DMS53 (cell line): ENCODE data around the gene RASGRF1.
A peak's percentile ranks its signal among the peaks of the same experiment; 100 is the strongest.

Experiments used
- DNase-seq: peaks from one replicate; lab custom pipeline; 2025; lab: John Stamatoyannopoulos, UW

Gene RASGRF1

DNA sequence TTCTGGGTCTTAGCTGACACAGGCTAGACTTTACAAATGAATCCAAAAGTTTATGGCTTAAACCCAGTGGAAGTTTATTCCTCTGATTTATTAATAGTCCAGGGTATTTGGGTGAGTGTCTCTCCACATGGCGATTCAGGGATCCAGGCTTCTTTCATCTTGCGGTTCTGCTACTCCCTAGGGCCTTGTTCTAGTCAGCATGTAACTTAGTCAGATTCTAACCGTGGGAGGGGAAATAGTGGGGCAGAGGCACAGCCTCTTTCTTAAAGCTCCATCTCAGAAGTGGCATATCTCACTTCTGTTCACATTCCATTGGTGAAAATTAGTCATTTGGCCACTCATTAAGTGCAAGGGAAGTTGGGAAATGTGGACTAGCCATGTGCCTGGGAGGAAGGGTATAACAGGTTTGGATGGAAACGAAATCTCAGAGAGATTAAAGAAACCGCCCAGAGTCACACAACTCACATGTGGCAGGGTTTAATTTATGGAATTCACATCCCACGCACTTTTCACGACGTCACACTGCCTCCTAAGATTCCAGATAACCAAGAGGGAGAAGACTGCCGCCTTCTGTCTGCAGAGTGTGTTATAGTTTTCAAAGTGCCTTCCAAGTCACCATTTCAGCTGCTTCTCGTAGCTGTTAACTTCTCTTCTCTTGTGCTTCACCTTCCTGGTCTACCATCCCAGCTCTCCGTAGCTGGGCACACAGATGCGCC, 11.4 kb upstream of the RASGRF1 start:
- no peak for DNase-seq

DNA sequence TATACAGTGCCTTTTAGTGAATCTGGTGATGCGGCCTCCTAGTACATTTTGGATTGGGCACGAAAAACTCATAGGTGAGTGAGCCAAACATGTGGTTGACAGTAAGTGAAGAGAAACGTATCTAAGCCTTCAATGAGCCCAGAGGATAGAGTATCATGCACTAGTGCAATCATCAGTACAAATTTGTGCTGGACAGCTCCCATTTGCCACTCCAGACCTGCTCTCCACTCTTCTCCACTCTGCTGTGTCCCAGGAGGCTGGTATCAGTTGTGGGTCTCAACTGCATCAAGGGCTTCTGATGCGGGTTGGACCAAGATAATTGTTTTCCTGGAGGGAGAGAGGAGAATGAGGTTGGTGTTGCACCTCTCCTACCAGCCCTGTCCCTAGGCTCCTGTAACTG, 9.1 kb upstream of the RASGRF1 start:
- DNase-seq, result no peak

GRCh38 chr15:79094611-79095021, 4.0 kb upstream of the RASGRF1 start:
- DNase-seq, result no peak

GRCh38 chr15:79093352-79093935, 2.9 kb upstream of the RASGRF1 start:
- no peak for DNase-seq

- no peak for DNase-seq
Observed at GRCh38 chr15:79092382-79092781, 1.8 kb upstream of the RASGRF1 start.

- DNase-seq, result peak; percentile 43
Observed at GRCh38 chr15:79091204-79091867, 756 bp upstream of the RASGRF1 start.

GRCh38 chr15:79089890-79090486, 592 bp downstream of the RASGRF1 start:
- no peak for DNase-seq

DNA sequence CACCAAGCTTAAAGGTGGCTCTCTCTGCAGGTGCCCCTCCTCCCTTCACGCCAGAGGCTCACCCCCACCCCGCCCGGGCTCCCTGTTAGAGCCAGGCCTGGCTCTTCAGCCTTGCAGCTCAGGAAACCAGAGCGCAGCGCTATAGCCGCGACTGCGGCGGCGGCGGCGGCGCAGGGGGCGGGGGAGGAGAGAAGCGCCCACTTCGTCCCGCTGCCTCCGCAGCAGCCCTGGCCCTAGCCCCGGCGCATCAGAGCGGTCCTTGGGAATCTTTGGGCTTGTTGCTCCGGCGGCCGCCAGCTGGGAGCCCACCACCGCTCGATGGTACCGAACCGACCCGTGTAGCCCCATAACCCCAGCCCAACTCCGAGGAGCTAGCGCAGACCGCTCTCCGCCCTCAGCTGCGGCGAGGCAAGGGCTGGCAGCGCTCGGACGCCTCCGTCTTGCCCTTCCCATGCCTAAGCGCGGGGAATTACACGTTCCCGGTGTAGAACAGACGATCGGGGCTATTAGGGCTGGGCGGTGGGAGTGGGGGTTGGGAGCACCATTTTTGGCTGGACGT, 1.2 kb downstream of the RASGRF1 start:
- DNase-seq, result no peak

DNA sequence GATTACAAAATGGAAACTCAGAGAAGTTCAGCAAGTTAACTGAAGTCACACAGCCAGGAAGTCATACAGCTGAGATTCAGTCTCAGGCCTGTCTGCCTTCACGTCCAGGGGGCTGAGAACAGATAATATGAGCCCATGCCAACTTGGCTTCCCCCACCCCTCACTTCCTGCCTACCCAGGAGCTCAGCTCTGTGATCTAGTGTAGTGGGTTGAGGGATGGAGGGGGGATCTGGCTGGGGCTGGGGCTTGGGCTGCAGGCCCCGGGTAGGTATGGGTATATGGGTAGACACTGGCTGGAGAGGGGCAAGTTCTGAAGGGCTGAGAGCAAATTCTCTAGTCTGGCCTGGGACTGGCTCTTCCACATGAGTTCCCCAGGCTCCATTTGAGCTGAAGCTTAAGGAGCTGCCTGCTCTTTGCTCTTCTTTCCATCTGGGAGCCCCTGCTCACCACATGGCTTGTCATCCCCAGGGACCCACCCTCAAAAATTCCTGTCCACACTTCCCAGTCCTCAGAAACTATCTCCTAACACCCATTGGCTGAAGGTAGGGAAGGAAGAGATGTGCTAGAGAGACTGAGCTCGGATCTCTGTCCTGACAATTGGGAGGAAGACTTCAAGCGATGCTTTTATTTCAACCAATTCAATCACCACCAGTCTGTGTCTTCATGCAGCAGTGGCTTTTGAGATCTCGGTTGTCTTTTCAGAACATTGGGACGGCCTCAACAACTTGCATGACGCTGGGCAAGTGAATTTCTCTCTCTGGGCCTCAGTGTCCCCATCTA, 2.0 kb downstream of the RASGRF1 start:
- no peak for DNase-seq

DNA sequence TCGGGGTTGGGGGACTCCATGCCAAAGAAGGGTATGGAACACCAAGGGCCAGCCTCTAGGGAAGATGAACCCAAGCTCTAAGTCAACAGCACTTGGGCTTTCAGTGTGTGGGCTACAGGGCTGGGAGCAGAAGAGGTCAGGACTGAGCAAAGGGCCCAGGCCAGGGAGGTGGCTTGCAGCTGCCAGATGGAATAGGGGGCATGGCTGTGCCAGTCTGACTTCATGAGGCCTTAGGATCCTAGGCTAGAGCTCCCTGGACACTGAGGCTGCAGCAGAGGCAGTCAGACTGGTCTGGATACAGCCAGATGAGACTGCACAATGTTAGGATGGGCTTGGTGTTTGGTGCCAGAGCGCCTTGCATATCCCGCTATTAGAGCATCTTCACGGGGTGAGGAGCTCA, 3.8 kb downstream of the RASGRF1 start:
- no peak for DNase-seq

GRCh38 chr15:79084308-79084968, 6.1 kb downstream of the RASGRF1 start:
- DNase-seq, result peak; percentile 9

DNA sequence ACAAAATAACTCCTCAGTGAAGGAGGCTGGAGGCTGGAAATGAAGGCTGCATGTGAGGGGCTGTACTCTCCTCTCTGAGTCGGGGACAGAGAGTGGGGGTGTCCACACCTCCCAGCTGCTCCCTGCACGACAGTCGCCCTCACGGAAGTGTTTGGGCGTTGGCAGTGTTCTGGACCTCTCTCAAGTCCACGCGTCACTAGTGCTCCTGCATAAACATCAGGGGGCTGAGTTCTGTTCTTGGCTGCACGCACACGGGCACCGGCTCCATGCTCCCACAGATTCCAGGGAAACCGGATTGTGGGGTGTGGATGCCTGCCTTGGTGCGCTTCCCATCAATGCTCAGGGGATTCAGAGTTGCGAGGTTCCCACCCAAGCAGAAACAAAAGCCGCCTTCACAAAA, 7.4 kb downstream of the RASGRF1 start:
- no peak for DNase-seq

DNA sequence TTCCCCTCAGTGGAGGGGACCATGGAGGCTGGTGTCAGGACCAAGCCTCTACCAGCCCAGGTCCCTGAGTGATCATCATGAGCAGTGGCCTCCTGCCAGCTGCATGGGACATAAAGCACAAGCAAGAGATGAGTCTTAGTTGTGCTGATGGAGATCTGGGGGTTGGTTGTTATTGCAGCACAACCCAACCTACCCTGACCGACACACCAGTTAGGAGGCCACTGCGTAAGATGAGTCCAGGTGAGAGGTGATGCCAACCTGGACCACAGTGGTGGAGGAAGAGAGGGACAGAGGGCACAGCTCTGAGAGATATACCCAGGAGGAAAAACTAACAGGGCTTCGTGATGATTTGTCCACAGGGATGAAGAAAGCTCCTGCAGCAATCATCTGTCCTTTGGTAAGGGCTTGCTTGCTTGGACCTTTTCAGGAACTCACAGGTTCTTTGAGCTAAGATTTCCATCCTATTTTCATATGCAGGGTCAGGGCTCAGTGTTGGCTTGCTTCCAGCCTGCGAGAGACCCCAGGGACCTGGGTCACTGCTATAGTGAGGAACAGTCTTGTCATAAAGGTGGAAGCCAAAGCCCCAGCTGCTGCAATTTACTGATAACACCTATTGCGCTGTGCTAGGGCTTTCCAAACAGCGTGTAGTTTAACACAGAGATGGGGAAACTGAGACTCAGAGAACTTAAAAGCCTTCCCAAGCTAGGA, 8.1 kb downstream of the RASGRF1 start:
- no peak for DNase-seq

GRCh38 chr15:79078763-79079410, 11.7 kb downstream of the RASGRF1 start:
- DNase-seq, result no peak

DNA sequence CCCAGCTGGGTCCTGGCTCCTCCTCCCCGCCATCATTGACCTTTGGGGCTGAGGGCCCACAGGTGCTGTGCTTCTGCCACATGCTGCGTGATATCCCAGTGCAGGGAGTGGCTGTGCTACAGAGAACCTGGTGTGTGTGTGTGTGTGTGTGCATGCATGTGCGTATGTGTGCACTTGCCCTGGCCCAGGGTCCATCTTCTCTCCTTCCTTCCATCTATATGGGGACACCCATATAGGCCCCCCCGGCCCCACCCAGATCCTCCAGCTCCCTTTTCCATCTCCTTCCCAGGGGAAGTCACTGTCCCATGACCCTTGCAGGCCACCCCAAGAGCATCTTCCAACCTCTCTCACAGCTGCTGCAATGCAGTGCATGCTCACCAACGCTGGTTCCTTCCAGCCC, 12.6 kb downstream of the RASGRF1 start:
- DNase-seq, result no peak

- no peak for DNase-seq
Observed at GRCh38 chr15:79076661-79077060, 13.9 kb downstream of the RASGRF1 start.

- DNase-seq, result no peak
Observed at GRCh38 chr15:79075256-79075655, 15.3 kb downstream of the RASGRF1 start.

DNA sequence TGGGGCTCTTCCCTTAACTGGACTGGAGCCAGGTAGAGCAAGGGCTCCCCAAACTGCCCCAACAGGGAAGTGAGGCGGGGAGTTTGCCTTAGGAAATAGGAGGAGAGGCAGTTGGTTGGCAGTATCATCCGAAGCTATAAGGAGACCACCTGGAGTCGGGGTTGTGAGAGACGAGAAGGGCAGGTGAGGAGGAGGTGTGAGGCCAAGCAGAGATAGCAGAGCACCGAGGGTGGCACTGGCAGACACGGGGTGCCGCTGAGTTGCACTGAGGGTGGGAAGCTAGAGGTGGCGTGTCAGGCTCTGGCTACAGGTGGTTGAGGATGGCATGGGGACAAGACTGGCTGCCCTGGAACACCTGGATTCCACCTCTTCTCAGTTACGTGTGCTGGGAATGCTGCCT, 17.2 kb downstream of the RASGRF1 start:
- no peak for DNase-seq

GRCh38 chr15:79071901-79072300, 18.7 kb downstream of the RASGRF1 start:
- no peak for DNase-seq

DNA sequence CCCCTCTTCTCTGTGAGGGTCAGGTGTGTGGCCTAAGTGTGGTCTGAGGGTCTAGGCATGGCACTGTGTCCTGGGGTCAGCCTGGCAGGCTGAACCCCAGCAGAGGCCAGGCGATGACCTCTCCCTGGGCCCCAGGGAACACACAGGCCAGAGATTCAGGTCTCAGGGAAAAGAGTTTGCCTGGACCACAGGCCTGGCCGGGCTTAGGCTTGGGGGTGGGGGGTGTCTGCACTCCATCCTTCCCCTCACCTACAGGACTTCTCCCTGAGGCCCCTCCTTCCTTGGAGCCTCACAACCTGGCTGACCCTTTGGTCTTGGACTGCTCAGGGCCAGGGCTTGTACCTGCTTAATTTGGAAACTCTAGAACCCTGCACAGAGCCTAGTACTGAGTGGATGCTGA, 21.8 kb downstream of the RASGRF1 start:
- no peak for DNase-seq
